ENCODE results near the gene TNRC6B. TPM values are rescaled to one million over a fixed set of nuclear protein-coding genes. Genes with fewer than 3 reads are reported as not detected.

The TNRC6B gene
- total RNA-seq, 1 donor = 26.4 TPM

- Histone ChIP-seq H3K9me3 (ENCODE audit: low read depth, low read length) (no peaks in the 10 kb centered on the region), H3K4me3 (ENCODE audit: insufficient read depth, low read length) (no peak overlapping the region), H3K79me2 (ENCODE audit: insufficient read depth, low read length) (peaks cover 20% of the 10 kb centered on the region), H3K4me1 (ENCODE audit: insufficient read depth, low read length) (peaks cover 9% of the 10 kb centered on the region), H2AFZ (ENCODE audit: low read length) (no peak overlapping the region), H3K36me3 (ENCODE audit: insufficient read depth, low read length) (peaks cover 8% of the 10 kb centered on the region), H4K20me1 (ENCODE audit: insufficient read depth, low read length) (peaks cover 14% of the 10 kb centered on the region), H3K4me2 (ENCODE audit: insufficient read depth, low read length) (no peak overlapping the region), H3K27me3 (ENCODE audit: insufficient read depth, low read length) (no peaks in the 10 kb centered on the region), H3K27ac (ENCODE audit: low read depth, low read length) (no peak overlapping the region)
- no peak for DNase-seq (ENCODE audit: insufficient read length, low spot score, missing footprints)
- no peak for TF ChIP-seq CTCF (IDR thresholded peaks at IDR 0.05; ENCODE audit: extremely low read depth, low read depth, low read length)
These were observed 80.8 kb downstream of the TNRC6B start for GRCh38 chr22:40258501-40258915.

GRCh38 chr22:40261783-40262182 lies 84.1 kb downstream of the TNRC6B start:
- Histone ChIP-seq H3K9me3 (ENCODE audit: low read depth, low read length) (no peaks in the 10 kb centered on the region), H3K27ac (ENCODE audit: low read depth, low read length) (no peak overlapping the region), H3K79me2 (ENCODE audit: insufficient read depth, low read length) (peaks cover 17% of the 10 kb centered on the region), H3K27me3 (ENCODE audit: insufficient read depth, low read length) (no peaks in the 10 kb centered on the region), H2AFZ (ENCODE audit: low read length) (no peak overlapping the region), H4K20me1 (ENCODE audit: insufficient read depth, low read length) (peaks cover 11% of the 10 kb centered on the region), H3K4me2 (ENCODE audit: insufficient read depth, low read length) (no peak overlapping the region), H3K4me3 (ENCODE audit: insufficient read depth, low read length) (no peak overlapping the region), H3K36me3 (ENCODE audit: insufficient read depth, low read length) (peaks cover 14% of the 10 kb centered on the region), H3K4me1 (ENCODE audit: insufficient read depth, low read length) (peaks cover 9% of the 10 kb centered on the region)
- no peak for DNase-seq (ENCODE audit: insufficient read length, low spot score, missing footprints)
- no peak for TF ChIP-seq CTCF (IDR thresholded peaks at IDR 0.05; ENCODE audit: extremely low read depth, low read depth, low read length)

GRCh38 chr22:40263191-40263590 lies 85.5 kb downstream of the TNRC6B start:
- TF ChIP-seq CTCF (IDR thresholded peaks at IDR 0.05; ENCODE audit: extremely low read depth, low read depth, low read length) = no peak
- Histone ChIP-seq H3K4me1 (ENCODE audit: insufficient read depth, low read length) (peaks cover 7% of the 10 kb centered on the region), H2AFZ (ENCODE audit: low read length) (no peak overlapping the region), H3K79me2 (ENCODE audit: insufficient read depth, low read length) (peaks cover 17% of the 10 kb centered on the region), H3K9me3 (ENCODE audit: low read depth, low read length) (no peaks in the 10 kb centered on the region), H3K4me2 (ENCODE audit: insufficient read depth, low read length) (no peak overlapping the region), H3K27ac (ENCODE audit: low read depth, low read length) (no peak overlapping the region), H3K36me3 (ENCODE audit: insufficient read depth, low read length) (peaks cover 14% of the 10 kb centered on the region), H3K27me3 (ENCODE audit: insufficient read depth, low read length) (no peaks in the 10 kb centered on the region), H4K20me1 (ENCODE audit: insufficient read depth, low read length) (peaks cover 9% of the 10 kb centered on the region), H3K4me3 (ENCODE audit: insufficient read depth, low read length) (no peak overlapping the region)
- peak; percentile 82 for DNase-seq (ENCODE audit: insufficient read length, low spot score, missing footprints)

GRCh38 chr22:40265783-40266182 lies 88.1 kb downstream of the TNRC6B start:
- no peak for DNase-seq (ENCODE audit: insufficient read length, low spot score, missing footprints)
- Histone ChIP-seq H2AFZ (ENCODE audit: low read length) (no peak overlapping the region), H3K79me2 (ENCODE audit: insufficient read depth, low read length) (peaks cover 6% of the 10 kb centered on the region), H3K27me3 (ENCODE audit: insufficient read depth, low read length) (no peaks in the 10 kb centered on the region), H3K4me3 (ENCODE audit: insufficient read depth, low read length) (no peak overlapping the region), H3K9me3 (ENCODE audit: low read depth, low read length) (no peaks in the 10 kb centered on the region), H3K36me3 (ENCODE audit: insufficient read depth, low read length) (peaks cover 10% of the 10 kb centered on the region), H3K27ac (ENCODE audit: low read depth, low read length) (no peak overlapping the region), H4K20me1 (ENCODE audit: insufficient read depth, low read length) (peaks cover 5% of the 10 kb centered on the region), H3K4me1 (ENCODE audit: insufficient read depth, low read length) (no peaks in the 10 kb centered on the region), H3K4me2 (ENCODE audit: insufficient read depth, low read length) (no peak overlapping the region)
- TF ChIP-seq CTCF (IDR thresholded peaks at IDR 0.05; ENCODE audit: extremely low read depth, low read depth, low read length) = no peak
